NCI-H345 (cell line): ENCODE results near the gene COG4.

ENCODE experiments used
- DNase-seq: peaks from one replicate; lab custom pipeline; 2025; lab: John Stamatoyannopoulos, UW

Gene COG4

GRCh38 chr16:70434484-70435260 lies 88.7 kb downstream of the COG4 start:
- no peak for DNase-seq

- no peak for DNase-seq
Measured at GRCh38 chr16:70433458-70434103, 89.8 kb downstream of the COG4 start.

GRCh38 chr16:70432723-70433457 lies 90.5 kb downstream of the COG4 start:
- DNase-seq: no peak

- no peak for DNase-seq
Measured at GRCh38 chr16:70432356-70432722, 91.0 kb downstream of the COG4 start.

GRCh38 chr16:70430667-70431536 lies 92.5 kb downstream of the COG4 start:
- DNase-seq: no peak
